Measurements from ENCODE around the gene ARHGEF28.

ARHGEF28 gene

GRCh38 chr5:73652391-73652790 is 26.4 kb downstream of the ARHGEF28 start:
- H3K27ac Mint-ChIP-seq, result no peak overlapping the region

GRCh38 chr5:73654171-73654811 is 28.3 kb downstream of the ARHGEF28 start:
- Mint-ChIP-seq H3K9me3 (no peaks in the 10 kb centered on the region), H3K27ac (no peak overlapping the region), H3K27me3 (ENCODE audit: low read depth, poor library complexity) (peaks cover 17% of the 10 kb centered on the region), H3K4me3 (no peak overlapping the region), H3K36me3 (ENCODE audit: low read depth) (no peaks in the 10 kb centered on the region), H3K4me1 (no peaks in the 10 kb centered on the region)
- DNase-seq, result no peak
- no peak for TF ChIP-seq CTCF (IDR thresholded peaks at IDR 0.05)

More at GRCh38 chr5:73652391-73652790, 26.4 kb downstream of the ARHGEF28 start:
- Mint-ChIP-seq H3K4me3 (no peak overlapping the region), H3K27me3 (ENCODE audit: low read depth, poor library complexity) (peaks cover 20% of the 10 kb centered on the region), H3K4me1 (no peaks in the 10 kb centered on the region), H3K9me3 (no peaks in the 10 kb centered on the region), H3K36me3 (ENCODE audit: low read depth) (no peaks in the 10 kb centered on the region)
- DNase-seq, result no peak
- TF ChIP-seq CTCF (IDR thresholded peaks at IDR 0.05), result no peak

- no peak for TF ChIP-seq CTCF (IDR thresholded peaks at IDR 0.05)
- no peak overlapping the region for H3K4me3 Mint-ChIP-seq
- H3K36me3 Mint-ChIP-seq (ENCODE audit: low read depth), result no peaks in the 10 kb centered on the region
- no peaks in the 10 kb centered on the region for H3K9me3 Mint-ChIP-seq
- peaks cover 17% of the 10 kb centered on the region for H3K27me3 Mint-ChIP-seq (ENCODE audit: low read depth, poor library complexity)
- no peak for DNase-seq
- no peak overlapping the region for H3K27ac Mint-ChIP-seq
- H3K4me1 Mint-ChIP-seq, result no peaks in the 10 kb centered on the region
These were observed 28.9 kb downstream of the ARHGEF28 start for GRCh38 chr5:73654819-73655318.

GRCh38 chr5:73655521-73656160 is 29.6 kb downstream of the ARHGEF28 start:
- H3K9me3 Mint-ChIP-seq, result no peaks in the 10 kb centered on the region
- H3K27me3 Mint-ChIP-seq (ENCODE audit: low read depth, poor library complexity), result peaks cover 16% of the 10 kb centered on the region
- H3K4me3 Mint-ChIP-seq, result no peak overlapping the region
- DNase-seq, result no peak
- H3K36me3 Mint-ChIP-seq (ENCODE audit: low read depth), result no peaks in the 10 kb centered on the region
- H3K4me1 Mint-ChIP-seq, result no peaks in the 10 kb centered on the region
- no peak overlapping the region for H3K27ac Mint-ChIP-seq
- no peak for TF ChIP-seq CTCF (IDR thresholded peaks at IDR 0.05)

GRCh38 chr5:73661753-73662152 is 35.8 kb downstream of the ARHGEF28 start:
- H3K36me3 Mint-ChIP-seq (ENCODE audit: low read depth), result no peaks in the 10 kb centered on the region
- no peak for DNase-seq
- H3K9me3 Mint-ChIP-seq, result no peaks in the 10 kb centered on the region
- H3K27me3 Mint-ChIP-seq (ENCODE audit: low read depth, poor library complexity), result peaks cover 19% of the 10 kb centered on the region
- TF ChIP-seq CTCF (IDR thresholded peaks at IDR 0.05), result no peak
- H3K4me3 Mint-ChIP-seq, result no peak overlapping the region
- no peaks in the 10 kb centered on the region for H3K4me1 Mint-ChIP-seq
- H3K27ac Mint-ChIP-seq, result no peak overlapping the region
